Stimulated activated CD8-positive, alpha-beta memory T cell treated with anti-CD3 and anti-CD28 coated beads, Interleukin-4, amount 100 ng/mL, for 4 hours (primary cell): ENCODE measurements around the gene FOXP3.

ENCODE experiments used
- DNase-seq, 2 donors: peaks; one replicate each; pipeline ENCODE4 v3.0.0-alpha.2; 2020; ENCODE audit warnings: low read depth in 2 of 2, low spot score in 1 of 2

The FOXP3 gene

DNA sequence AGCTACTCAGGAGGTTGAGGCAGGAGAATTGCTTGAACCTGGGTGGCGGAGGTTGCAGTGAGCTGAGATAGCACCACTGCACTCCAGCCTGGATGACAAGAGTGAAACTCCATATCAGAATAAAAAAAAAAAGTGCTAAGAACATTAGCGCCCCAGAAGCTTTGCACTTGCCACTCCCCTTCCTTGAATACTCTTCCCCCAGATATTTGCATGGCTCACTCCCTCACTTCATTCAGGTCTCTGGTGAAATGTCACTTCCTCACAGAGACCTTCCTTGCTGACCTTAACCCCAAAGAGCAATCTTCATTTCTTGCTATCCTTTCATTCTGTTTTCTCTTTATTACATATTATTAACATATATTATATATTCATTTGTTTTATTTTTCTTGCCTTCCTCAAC, 42.6 kb downstream of the FOXP3 start:
- no peak for DNase-seq

DNA sequence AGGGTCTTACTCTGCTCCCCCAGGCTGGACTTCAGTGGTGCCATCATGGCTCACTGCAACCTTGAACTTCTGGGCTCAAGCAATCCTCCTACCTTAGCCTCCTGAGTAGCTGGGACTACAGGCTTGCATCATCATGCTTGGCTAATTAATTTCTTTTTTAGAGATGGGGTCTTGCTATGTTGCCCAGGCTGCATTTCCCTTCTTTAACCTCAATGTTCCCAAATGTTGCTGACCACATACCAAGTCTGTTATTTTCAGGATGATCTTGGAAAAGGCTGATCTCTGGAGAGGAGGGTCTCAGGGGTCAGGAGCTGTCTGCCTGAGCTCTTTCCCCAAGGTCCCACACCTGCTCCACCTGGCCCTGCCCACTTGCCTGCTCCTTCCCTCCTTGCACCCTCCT, 44.4 kb downstream of the FOXP3 start:
- no peak for DNase-seq

DNA sequence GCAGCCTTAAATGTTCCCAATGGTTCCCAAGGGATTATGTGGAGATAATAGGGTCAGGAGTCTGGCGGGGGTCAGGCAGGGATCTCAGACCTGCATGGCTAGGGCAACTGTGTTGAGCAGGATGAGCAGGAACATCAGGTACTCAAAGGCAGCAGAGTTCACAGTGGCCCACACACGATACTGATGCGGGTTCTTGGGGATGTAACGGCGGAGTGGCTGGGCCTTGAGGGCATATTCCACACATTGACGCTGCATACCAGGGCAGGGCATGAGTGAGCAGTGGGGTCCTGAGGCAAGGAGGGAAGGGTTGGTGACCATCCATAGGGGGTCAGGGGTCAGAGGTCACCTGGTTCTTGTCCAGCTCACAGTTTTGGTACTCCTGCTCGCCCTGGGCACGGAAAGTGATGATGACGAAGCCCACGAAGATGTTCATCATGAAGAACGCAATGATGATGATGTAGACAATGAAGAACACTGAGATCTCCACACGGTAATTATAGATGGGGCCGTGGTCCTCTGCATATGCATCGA, 49.4 kb downstream of the FOXP3 start:
- no peak for DNase-seq

DNA sequence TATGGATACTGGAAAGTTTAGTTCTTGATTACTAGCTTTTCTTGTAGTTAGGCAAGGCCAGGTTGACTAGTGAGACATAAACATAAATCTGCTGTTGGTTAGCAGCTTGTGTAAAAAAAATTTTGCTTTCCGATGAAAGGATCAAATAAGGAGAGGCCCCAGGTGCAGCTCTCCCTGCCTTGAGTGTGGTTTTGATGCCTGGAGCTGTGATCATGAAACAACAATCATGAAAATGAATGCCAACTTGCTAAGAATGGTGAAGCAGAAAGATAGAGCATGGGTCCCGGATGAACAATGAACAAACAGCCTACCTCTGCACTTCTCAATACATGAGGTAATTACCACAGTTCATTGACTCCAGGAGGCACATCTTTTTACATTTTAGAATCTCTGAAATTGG, 50.1 kb downstream of the FOXP3 start:
- no peak for DNase-seq

DNA sequence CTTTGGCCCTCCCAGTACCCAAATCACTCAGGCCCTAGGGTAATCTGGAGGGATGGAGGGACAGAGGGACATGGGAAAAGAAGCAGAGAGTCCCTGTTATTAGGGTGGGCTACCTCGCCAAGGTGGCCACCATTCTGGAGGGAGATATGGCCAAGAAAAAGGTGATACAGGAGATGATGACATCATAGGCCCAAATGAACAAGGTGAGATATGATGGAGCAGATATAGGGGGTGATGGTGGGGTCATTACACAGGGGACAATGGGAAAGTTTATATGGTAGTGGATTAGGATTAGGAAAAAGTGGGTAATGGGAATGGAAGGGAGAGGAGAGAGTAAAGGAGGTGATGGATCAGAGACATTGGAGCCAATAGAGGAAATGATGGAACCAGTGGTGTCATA, 51.6 kb downstream of the FOXP3 start:
- no peak for DNase-seq

DNA sequence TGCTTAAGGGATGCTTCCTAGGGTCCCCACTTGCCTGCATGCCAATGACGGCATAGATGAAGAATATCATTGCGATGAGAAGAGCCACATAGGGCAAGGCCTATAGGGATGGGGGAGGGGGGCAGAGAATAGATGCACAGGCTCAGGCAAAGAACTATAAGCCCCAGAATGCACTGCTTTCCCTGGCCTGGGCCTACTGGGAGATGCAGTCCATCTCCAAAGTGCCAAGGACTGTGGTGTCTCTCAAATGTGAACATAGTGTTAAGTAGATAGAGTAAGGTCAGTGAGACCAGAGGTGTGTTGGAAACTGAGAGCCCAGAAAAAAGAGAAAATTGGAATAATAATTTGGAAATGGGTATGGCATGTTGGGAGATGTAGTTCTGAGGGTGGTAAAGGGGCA, 52.3 kb downstream of the FOXP3 start:
- DNase-seq, result no peak

DNA sequence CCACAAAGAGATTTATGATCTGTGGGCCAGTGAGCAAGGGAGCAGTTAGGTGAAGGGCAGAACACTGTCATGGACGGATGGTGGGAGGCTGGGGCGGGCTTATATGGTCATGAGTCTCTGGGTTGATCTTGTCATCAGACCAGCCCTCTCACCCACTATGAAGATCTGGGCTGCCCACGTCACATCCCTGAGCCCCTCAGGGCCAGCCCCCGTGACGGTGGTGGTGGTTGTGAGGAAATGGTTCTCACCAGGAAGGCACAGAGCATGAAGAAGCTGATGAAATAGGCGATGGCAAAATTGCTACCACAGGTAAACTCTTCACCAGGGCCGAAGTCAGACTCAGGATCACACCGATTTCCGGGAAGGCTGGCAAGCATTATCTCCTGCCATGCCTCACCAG, 53.4 kb downstream of the FOXP3 start:
- DNase-seq, result no peak

DNA sequence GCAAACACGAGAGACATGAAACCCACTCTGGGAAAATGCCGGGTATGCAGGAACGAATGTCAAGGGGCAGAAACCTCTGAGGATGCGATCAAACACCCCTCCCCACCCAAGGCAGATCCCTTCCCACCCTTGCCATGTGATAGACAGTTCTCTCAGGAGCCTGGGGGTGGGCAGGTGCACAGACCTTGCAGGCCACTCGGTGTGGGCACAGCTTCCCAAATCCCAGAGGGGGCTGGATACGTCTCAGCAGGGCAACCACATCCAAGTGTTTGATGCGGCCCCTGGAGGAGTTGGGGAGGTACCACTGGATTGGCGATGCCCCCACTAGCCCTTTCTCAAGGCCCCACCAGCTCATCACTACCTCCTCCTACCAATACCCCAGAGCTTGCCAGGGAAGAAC, 54.1 kb downstream of the FOXP3 start:
- no peak for DNase-seq

DNA sequence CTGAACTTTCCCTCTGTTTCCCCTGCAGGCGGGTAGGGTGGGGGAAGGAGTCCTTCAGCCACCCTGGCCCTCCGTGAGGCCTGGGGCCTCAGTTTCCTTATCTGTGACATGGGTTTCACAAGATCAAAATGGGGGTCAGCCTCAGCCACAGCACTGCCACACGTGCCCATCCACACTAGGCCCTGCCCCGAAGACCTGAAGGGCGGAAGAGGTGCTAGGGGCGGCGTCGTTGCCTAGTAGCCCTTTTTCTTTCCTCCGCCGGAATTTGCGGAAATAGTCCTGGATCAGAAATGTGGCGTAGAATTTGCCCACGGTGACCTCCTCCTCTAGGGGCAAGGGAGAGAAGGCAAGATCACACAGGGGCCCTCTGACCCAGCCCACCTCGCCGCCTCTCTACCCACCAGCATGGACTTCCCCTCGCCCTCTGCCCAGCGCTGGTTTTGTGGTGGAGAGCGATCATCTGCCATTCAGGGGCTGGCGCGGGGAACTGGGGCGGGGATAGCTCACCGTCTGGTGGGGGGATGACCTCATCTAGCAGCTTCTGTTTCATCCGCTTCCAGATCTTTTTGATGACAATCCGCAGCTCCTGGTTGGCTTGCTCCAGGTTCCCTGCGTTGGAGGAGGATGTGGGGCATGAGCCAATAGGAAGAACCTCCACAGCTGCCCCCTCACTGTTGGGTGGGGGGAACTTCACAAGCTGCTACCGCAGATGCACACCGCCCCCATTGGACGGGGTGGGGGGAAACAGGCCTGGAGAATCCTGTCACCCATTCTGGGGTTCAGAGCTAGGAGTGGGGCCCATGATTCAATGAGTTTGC, 54.9 kb downstream of the FOXP3 start:
- DNase-seq, result no peak

DNA sequence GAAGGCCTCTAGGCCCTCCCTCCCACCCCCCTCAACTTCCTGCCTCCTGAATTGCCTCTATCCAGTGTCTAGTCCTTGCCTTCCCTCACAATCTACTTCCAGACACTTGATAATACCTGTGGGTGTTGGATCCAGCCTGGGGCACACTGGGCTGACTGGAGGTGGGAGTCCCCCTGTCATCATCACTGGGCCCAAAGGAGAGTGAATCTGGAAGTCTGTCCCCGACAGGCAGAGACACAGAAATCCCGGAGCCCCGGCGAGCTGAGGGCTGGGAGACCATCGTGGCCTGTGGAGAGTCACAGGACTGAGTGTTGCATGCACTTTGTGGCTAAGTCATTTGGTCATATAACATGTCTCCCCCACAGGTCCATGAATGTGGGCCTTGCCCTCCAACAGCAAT, 56.1 kb downstream of the FOXP3 start:
- no peak for DNase-seq

DNA sequence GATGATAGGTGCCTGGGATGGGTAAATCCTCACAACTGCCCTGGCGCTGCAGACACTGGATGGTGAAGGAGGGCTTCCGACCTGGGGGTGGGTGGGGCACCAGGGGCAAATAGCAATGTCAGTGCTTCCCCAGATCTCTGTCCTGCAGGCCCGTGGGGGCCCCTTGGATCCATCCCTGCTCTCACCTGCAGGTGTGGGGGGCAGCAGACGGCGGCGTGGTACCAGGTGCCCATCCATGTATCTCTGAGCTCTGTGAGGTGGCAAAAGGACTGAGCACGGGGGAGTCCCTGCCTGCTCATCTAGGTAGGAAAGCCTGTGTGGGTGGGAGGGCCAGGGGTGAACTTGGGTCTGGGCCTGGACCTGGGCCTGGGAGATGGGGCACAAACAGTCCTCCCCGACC, 58.0 kb downstream of the FOXP3 start:
- DNase-seq, result no peak

DNA sequence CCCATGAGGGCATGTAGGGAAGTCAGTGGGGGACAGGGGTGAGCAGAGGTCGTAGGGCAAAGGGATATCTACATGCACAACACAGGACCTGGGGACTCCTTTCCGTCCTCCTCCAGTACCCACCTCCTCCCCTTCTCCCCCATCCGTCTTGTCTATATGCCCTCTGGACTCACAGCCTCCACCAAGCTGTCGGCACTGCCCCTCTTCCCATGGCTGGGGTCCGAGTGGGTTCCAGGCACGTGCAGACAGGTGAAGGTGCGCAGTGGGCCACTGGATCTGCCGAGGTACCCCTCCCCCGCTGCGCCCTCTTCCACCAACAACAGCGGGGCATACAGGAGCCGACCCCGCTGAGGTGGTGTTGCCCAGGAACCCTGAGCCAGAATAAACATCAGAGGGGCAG, 59.1 kb downstream of the FOXP3 start:
- no peak for DNase-seq

DNA sequence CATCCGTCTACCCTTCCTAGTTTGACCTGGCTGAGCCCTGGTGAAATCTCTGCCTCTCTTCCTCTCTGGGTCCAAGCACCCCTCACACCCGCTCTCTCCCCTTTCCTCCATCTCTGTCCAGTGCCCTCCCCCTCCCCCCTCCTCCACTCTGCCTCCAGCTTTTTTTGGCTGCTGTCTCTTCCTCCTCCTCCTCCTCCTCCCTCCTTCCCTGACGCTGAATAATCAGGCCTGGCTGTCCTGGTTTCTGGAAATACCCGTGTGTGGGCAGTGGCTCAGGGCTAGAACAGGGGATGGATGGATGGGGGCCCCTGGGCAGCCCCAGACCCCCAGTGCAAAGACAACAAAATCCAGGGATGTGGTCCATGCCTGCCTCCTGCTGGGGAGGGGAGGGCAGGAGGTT, 59.8 kb downstream of the FOXP3 start:
- DNase-seq, result no peak

DNA sequence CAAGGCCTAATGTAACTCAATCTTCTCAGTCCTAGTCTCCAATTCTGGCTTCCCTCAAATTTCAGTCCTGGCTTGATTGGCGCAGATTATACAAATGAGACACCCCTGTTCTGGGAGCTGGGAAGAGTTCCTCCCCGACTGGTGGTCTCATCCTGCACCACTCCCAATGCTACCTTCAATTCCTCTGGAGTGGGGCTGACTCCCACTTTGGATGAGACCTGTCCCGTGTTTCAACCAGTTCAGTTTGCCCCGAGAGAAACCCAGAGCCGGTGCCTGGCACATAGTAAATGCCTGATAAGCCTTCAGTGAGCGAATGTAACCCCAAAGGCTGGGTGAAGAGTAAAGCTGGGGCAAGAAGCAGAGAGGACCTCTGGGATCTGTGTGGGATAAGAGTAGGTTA, 60.5 kb downstream of the FOXP3 start:
- DNase-seq, result no peak

DNA sequence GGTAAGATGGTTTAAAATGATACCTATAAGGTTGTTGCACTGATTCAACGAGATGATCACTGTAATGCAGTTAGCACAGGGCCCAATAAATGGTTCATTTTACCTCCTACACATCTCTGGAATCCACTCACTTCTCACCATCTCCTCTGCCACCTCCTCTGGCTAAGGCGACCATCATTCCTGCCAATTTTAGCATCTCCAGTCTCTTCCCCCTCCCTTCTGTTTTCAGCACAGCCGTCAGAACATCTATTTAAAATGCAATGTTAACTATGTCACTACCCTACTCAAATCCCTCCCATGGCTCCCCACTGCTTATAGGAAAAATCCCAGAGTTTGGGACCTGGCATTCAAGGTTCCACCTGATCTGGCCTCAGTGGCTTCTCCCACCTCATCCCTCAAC, 61.0 kb downstream of the FOXP3 start:
- DNase-seq, result no peak

DNA sequence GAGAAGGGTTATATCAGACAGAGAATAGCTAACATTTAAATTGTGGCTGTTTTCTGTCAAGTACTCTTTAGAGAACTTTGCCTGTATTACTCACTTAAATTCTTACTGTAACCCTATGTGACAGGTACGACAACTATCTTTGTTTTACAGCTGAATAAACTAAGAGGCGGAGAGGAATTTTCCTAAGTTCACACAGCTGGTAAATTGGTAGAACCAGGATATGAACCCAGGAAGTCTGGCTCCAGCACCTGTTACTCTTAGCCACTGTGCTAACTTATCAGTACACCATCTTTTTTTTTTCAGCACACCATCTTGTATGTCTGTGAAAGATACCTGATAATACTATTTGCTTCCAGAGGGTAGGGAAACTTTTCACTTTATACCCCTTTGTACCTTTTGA, 62.5 kb downstream of the FOXP3 start:
- DNase-seq, result no peak
